GM19397 (cell line): ENCODE data around the gene SFXN5.

Experiments used
- ATAC-seq: cut with Tn5 transposase; IDR thresholded peaks from one replicate; pipeline ENCODE4 v1.9.1; 2021; ENCODE audit warnings: mild to moderate bottlenecking, moderate library complexity; ENCODE audit not compliant: unreplicated experiment

SFXN5 gene

DNA sequence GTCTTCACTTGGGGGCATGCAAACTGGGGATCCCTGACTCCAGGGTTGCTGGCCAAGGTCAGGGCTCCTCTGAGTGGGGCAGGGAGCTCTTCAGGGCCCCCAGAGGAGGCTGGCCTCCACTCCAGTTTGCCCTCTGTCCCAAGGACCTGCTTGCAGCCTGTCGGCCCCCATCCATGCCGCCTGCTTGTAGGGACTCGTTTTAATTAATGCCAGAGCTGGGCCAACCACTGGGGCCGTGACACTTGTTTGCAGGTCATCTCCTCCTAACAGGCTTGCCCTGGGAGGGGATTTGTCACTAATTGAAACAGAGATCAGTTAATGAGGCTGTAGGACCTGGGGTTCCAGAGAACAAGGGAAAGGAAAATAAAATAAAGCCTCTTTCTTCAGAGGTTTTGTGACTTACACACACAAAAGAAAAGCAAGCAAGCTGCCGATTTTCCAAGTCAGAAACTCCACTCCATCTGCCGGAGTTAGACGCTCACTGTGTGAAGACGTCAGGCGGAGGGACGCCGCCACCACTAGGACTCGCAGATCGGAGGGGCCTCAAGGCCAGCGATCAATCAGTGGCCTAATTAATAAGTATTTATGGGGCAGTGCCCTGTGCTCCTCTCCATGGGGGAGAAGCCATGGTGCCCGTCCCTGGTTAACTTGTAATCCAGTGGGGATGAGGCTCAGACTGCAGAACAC, 75.9 kb downstream of the SFXN5 start:
- ATAC-seq: no peak

DNA sequence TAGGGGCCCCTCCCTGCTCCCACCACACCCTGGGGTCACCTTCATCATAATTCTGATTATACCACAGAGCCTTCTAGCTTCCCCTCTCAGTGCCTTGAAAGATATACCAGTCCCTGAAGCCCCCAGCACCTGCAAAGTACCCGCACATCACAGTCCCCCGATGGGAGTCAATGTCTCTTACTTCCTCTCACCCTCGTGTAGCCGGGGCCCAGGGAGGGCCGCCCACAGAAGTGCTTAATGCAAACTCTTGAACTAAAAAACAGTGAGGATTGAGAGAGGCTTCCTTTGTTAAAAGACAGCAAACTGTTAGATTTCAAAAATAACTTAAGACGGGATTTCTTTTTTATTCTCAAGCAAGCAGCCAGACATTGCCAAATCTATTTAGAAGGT, 76.5 kb downstream of the SFXN5 start:
- ATAC-seq: no peak

- ATAC-seq: no peak
Observed at GRCh38 chr2:72994282-72994990, 77.1 kb downstream of the SFXN5 start.

GRCh38 chr2:72993933-72994280, 77.6 kb downstream of the SFXN5 start:
- no peak for ATAC-seq

GRCh38 chr2:72993147-72993932, 78.2 kb downstream of the SFXN5 start:
- no peak for ATAC-seq

GRCh38 chr2:72992734-72993102, 78.8 kb downstream of the SFXN5 start:
- no peak for ATAC-seq

- no peak for ATAC-seq
Observed at GRCh38 chr2:72991980-72992733, 79.4 kb downstream of the SFXN5 start.

GRCh38 chr2:72991439-72991725, 80.1 kb downstream of the SFXN5 start:
- ATAC-seq: no peak

DNA sequence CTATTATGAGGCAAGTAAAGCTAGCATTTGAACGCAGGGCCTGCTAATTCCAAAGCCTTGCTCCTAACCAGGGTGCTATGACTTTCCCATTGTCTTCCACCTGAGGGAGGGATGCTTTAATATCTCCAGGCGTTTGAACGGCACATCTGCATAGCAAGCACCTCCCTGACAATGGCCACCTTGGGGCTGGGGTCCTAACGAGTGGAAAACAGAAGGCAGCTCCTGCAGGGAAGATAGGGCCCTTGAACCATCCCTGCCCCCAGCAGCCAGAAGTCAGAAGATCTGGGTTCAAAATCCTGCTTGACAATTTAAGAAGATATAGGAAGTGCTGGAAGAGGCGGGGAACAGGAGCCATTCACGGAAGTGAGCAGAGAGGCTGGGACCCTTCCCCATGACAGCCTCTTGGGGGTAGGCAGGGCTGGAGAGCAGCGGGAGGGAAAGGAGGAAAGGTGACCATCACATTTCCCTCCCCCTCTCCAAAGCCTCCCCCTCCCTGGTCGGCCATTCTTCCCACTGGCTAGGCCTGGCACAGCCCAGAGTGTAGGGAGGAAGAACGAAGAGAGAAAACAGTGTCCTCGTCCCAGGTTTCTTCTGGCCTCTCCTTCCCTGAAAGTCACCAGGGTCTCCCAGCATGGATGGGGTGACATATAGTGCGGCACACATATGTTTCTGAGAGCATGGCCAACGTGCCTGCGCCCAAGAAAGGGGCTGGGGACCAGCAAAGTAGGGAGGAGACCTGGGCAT, 80.6 kb downstream of the SFXN5 start:
- no peak for ATAC-seq

DNA sequence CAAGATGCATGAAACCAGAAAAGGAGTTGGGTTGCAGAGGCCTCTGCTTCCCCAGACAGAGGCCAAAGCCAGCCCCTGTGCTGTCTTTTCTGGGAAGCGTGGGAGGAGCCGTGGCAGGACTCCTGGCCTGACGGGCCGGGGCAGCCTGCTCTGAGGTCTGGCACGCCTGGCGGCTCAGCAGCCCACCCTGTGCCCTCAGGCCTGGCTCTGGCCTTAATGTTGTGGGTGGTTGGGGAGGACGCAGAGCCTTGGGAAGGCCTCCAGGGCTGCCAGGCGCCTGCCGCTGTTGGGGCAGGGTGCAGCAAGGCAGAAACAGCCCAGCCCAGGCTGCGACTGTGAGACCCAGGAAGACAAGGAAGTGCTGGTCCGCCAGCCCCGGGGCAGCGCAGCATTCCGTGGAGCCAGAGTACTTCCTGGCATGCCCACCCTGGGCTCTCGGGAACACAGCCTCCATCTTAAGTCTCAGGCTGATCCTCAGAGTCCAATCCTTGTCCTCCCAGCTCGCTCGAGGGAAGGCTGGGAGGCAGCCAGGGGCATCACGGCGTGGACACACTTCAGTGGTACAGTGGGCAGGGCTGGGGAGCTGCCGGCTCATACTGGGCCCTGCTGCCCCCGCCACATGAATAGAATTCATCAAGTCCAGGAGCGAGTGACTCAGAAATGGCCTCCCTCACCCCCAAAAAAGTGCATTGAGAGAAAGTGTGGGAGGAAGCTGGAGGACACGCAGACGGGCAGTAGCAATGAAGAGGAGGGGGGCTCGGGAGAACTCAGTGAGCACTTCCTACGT, 81.5 kb downstream of the SFXN5 start:
- no peak for ATAC-seq

DNA sequence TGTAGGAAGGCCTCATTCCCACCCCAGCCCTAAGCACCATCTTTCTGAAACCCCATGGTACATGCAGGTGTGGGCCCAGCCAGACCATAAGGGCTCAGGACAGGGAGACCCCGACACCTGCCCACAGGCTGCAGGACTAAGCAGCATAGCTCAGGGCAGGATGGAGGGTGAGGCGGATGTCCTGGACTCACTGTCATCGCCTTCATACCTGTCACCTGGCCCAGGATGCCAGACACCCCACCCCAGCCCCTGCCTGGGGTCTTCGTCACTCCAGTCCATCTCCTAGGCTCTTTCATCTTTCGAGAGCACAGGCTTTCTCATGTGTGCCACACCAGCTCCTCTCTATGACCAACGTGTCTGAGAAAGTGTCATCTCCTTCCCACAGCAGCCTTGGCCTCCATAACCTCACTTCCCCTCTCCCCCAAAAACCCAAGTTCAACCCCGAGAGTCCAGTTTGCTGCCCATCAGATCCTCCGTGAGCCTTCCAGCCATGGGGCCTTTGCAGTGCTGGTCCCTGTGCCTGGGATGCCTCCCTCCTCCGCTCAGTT, 82.7 kb downstream of the SFXN5 start:
- ATAC-seq: no peak

DNA sequence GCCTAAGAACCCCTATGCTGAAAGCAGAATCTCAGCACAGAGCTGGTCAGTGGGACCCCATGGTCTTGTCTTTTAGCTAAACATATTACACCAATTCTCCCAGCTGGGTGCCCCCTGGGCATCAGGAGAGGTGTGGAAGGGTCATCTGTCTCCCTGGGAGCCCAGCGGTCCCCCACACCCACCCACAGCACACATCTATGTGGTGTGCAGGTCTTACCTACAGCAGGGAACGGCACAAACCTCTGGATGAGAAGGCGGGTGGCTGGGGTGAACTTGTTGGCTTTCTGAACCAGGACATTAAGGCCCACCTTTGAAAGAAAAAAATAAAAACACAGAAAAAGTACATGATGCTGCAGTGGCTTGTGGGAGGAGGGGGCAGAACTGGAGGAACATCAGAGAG, 83.5 kb downstream of the SFXN5 start:
- no peak for ATAC-seq

- no peak for ATAC-seq
Observed at GRCh38 chr2:72985891-72986683, 85.4 kb downstream of the SFXN5 start.

DNA sequence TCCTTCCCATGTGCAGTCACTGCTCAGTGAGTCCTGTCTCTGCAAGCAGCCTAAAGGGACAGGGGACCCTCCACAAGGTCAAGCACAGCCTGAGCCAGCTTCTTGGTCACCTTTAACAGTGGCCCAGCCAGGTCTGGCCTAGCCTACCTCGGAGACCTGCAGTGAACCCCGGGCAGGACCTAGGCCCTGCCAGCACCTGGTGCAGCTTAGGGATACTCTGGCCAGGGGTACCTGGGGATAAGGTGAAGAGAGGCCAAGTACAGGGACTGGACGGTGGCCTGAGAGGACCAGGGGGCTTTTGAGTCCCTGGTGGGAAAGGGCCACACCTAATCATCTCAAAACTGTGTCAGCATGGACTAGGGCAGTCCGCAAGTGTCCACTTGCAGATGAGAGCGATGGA, 86.4 kb downstream of the SFXN5 start:
- no peak for ATAC-seq

DNA sequence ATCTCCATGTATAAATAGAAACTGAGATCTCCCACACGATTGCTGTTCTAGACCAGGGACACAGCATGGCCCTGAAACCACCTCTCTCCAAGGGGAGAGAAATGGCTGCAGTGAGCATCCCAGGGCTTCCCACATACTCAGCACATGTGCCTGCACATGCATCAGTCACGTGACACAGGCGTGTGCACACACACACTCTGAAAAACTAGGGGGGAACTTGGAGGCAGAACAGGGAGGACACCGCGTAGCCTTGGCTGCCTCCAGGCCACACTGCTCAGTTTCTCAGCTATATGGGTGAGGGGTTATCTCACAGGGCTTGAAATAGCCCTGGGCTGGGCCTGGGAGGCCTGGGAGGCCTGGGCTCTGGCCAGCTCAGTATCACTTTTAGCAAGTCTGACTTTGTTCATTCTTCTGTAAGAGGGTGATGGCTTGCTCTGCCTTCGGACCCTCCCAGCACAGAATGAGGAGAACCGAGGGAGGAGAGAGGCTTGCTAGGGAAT, 87.3 kb downstream of the SFXN5 start:
- ATAC-seq: no peak

- ATAC-seq: no peak
Observed at GRCh38 chr2:72983500-72984161, 87.9 kb downstream of the SFXN5 start.

DNA sequence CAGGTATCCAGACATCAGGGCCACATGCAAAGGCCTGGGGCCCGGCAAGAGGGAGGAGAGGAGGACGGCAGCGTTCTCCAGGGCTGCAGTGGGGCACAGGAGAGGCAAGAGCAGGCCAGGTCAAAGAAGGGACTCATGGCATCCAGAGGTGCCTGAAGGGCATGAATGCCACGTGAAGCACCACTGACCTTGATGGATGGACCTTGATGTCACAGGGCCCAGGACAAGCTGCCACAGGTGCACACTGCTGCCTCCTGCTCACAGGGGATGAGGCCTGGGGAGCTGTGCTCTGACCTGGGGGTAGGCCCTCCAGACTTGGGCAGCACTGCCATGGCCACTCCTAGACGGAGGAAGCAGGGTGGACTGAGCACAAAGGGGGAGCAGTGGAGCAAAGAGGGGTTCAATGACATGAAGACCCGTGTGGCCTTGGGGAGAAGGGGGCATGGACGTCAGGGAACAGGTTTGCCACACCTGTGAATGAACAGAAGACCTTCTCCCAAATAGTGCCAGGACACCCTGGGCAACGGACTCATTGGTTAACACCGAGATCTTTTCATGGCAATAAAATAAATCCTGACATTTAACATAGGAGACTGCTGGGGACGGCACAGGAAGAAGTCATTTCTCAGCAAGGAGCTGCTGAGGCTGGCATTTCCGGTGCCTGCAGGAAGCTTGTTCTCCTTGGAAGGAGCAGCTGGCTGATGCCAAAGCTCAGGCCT, 88.6 kb downstream of the SFXN5 start:
- no peak for ATAC-seq

GRCh38 chr2:72982219-72982618, 89.3 kb downstream of the SFXN5 start:
- ATAC-seq: no peak
